CD4-positive, alpha-beta T cell treated with Interleukin-6 for 4 hours (primary cell): ENCODE results near the gene APEX1.
"Not testable (repeated sequence)": the region's sequence is repeated elsewhere in the genome, so short reads cannot be mapped to it uniquely, and the experiment has no call there.

ENCODE experiments used
- DNase-seq: peaks from one replicate; pipeline ENCODE4 v3.0.0-alpha.2; 2020; ENCODE audit warnings: mixed read lengths

The APEX1 gene

DNA sequence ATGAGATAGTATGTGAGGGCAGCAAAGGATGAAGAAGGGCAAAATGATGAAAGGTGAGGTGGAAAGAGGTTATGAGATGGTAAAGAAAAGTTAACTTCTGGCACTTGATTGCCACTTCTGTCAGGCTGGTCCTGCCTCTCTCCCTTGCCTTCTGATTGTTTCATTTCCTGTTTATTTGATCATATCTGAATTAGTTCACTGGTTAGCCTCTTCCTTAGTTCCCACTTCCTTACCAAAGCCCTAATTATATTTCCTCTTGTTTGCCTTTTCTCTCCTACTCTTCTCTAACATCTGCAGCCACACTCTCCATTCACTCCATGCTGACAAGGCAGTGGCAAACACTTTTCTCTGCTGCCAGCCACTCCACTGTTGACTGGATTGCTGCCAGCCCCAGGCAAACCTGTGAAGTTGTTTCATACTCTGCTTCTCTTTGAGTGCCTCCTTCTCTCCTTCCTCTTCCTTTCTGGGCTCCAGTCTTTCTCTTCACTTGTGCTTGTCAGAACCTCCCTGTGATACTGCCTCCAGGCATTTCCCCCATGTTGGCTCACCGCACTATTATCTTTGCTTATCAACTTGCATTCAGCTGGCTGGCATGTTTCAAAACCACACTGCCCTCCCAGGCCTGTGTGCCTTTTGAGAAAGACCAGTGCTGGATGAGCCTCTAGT is 22.3 kb downstream of the APEX1 start:
- peak; percentile 61 for DNase-seq

DNA sequence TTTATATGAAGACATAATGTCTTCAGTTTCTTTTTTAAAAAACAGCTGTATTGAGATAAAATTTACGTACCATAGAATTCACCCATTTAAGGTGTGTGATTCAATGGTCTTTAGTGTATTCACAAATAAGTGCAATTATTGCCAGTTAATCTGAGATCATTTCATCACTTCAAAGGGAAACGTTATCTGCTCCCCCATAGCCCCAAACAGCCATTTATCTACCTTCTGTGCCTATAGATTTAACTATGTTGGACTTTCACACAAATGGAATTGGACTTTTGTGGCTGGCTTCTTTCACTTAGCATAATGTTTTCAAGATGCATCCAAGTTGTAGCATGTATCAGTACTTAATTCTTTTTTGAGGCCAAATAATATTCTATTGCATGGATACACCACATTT is 23.9 kb downstream of the APEX1 start:
- no peak for DNase-seq

DNA sequence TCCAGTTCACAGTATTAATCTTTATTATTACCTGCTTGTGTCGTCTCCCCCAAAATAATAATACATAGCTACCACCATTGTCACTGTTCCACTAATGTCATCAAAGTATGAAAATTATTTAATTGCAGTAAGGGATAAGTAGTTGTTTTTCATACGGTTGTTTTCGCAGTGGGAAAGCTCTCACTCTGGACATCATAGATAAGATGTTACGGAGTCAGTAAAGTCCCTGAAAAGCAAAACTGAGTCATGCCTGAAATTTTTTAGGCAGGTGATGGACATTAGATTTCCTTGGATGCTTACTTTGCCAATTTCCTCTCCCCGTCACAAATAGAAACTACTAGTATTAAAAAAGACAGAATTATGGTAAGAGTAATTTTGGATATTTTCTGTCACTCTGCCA is 27.4 kb downstream of the APEX1 start:
- DNase-seq: no peak

DNA sequence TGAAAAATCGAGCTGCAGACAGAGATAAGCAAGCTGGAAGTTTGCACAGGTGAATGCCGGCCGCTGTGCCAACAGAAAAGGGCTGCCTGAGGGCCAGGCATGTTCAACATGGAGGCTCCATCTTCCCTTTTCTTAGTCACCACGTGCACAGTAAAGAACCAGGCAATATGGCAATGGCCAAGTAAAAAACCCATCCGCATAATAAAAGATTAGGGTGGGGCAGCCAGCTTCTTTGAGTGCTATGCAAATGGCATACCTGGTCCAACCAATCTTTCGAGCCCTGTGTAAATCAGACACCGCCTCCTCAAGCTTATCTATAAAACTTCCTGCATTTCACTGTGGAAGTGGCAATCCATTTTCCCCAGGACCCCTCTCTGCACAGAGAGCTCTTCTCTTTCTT is 30.9 kb downstream of the APEX1 start:
- no peak for DNase-seq

DNA sequence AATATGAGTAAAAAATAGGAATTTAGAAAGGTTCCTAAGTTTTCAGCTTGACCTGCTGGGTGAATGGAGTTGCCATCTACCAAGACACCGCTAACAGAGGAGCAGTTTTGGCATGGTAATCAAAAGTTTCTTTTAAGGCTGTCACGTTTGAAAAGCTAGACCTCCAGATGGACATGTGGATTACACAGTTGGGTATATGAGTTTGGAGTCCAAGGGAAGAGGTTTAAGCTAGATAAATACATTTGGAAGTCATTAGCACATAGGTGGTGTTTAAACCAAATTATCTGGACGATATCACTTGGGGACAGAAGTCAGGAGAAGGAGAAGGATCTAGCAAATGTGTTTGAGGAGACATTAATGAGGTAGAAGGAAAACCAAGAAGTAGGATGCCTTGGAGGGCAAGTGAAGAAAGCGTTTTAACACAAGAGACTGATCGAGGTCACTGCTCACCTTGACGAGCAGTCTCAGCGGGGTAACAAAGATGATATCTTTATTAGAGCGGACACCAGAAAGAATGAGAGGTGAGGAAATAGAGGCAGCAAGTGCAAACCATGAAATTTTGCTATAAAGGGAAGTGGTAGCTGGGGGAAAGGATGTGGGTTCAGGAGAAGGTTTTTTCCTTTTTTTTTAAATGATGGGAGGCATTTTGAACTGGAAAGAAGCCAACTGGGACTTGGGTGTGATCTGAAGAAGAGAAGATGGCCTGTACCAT is 31.8 kb downstream of the APEX1 start:
- DNase-seq: no peak

DNA sequence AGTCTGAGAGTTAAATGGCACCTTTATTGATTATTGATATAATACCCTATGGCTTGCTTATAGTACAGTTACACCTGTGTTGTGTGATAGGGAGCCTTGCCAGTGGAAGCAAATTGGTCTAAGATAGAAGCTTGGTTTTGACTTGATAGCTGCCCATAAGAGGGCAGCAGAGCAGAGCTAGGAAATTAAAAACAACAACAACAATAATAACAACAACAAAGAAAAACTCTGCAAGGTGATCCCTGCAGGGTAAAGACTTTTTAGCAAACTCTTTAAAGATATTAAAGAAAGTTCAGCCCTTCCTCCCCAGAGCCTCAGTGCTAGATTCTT is 32.3 kb downstream of the APEX1 start:
- DNase-seq: no peak

DNA sequence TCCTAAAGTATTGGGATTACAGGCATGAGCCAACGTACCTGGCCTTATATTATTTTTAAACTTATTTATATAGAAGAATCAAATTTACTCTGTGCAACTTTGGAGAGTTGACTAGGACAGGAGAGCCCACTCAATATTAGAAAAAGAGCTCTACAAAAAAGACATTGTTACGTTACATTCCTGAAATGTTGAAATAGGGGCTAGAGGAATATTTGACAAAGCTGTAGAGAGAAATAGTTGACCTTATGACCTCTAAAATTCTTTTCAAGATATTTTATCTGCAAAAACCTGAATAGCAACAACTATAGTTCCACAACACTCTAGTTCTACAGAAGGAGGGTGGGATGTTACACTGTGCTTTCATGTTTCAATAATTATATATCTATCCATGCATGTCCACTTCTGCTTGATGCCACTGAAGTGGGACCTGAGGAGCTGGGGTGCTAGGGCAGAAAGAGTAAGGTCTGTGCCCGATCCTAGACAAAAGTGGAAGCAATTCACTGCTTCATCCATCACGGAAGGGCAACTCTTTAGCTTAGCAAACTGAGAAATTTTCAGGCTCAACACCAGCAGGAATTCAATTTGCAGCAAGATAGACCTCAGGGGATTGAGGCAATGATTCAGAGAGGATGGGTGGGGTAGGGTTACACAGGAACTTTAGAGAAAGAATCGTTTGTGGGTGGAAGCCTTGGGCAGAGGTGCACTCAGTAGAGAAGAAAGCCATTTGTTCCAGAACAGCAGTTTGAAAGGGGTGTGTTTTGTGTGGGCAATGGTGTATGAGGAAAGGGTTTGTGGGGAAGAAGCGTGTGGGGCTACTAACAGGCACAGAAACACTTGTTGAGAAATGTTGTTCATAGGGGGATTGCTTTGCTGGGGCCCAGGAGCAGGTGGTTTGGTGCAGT is 34.3 kb downstream of the APEX1 start:
- peak; percentile 47 for DNase-seq

DNA sequence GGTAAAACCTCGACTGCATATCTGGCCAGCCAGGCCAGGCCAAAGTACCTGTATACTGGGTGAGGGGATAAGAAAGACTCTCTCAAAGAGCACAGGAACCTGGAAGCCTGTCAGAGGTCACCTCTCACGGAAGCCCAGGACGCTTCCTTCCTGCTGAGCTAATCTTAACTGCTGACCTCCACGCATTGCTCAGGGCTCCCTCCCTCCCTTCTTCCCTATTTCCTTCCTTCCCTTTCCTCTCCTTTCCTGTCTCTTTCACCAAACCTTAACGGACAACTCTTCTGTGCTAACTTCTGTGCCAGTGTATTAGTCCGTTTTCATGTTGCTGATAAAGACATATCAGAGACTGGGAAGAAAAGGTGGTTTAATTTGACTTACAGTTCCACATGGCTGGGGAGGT is 35.5 kb downstream of the APEX1 start:
- no peak for DNase-seq

DNA sequence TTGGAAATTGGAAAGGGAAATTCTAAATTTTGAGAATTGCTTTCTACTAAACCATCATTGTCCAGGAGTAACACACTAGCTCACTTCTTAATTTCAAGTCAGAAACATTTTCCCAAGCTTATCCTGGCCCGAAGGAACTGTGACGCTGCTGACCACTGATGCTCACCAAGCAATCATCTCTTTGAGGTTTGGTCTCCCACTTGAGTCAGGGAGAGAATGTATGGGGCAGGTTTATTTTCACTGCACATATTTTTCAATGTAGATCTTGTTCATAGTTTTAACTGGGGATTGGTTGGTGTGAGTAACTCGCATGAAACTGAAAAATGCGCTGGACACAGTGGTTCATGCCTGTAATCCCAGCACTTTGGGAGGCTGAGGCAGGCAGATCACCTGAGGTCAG is 37.5 kb downstream of the APEX1 start:
- no peak for DNase-seq

DNA sequence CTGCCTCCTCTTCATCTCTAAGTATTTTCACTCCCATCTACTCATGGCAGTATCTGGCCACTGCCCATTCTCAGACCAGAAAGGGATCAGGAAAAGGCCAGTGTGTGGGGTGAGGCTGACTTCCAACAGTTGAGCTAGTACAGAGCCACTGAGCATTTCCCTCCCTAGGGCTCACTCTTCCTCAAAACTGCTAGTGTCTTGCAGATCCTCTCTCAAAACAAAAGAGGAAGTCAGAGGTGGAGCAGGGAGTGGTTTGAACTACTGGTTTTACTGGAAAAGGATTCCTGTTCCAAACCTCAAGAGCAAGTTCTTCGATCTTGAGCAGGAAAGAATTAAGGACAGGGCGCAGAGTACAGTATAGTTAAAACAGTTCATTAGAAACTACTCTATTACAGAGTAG is 38.6 kb downstream of the APEX1 start:
- no peak for DNase-seq

DNA sequence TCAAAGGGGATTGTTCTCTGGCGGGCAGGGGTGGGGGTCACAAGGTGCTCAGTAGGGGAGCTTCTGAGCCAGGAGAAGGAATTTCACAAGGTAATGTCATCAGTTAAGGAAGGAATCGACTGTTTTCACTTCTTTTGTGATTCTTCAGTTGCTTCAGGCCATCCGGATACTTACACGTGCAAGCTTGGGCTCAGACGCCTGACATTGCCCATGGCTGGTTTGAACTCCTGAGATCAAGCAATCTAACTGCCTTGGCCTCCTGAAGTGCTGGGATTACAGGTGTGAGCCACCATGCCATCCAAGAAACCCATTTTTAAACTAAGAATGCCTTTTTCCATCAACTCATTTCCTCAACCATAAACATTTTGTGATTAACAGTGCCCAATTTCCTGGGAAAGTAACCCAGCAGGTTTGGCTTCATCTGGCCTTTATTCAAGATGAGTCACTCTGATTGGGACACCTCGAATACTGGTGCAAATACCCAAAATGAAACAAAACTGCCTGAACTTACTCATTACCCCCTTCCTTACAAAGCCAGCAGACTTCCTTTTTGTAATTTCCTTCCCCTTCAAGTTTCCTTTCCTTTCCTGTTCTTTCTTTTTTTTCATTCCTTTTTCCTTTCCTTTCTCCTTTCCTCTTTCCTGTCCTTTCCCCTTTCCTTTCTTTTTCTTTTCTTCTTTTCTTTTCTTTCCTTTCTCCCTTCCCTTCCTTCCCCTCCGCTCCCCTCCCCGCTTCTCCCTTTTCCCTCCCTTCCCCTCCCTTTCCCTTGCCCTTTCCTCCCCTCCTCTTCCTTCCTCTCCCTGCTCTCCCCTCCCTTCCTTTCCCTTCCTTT is 40.1 kb downstream of the APEX1 start:
- no peak for DNase-seq

DNA sequence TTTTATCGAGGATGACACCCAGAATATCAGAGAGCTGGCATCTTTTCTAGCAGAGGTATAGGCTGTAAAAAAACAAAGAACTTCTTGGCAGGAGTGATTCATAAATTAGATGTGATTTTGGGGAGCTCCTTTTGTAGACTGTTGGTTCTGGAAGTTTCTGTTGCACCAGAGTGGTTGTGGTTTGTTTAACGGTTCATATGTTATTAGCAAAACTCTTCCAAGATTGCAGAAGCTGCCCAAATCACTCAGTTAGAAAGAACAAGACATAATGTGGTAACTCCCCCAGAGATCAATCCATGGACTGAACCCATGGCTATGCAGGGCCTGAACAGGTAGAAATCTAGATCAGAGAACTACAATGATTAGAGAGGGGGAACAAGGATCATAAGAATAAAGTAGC is 43.6 kb downstream of the APEX1 start:
- DNase-seq: no peak

DNA sequence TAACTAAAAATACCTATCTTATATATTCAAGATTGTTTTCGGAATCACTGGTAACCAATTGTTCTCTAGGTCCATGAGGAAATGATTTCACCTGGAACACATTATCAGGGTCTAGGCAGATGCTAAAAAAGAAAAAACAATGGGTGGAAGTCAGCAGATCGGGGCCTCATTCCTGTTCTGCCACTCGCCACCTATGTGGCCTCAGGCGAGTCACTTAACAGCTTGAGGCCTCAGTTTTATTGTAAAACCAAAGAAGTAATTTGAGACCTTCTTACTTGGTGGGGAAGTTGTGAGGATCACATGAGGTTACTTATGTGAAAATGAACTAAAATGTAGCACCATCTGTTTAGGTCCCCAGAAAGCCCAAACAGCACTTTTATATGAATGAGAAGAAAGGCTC is 44.1 kb downstream of the APEX1 start:
- DNase-seq: no peak

DNA sequence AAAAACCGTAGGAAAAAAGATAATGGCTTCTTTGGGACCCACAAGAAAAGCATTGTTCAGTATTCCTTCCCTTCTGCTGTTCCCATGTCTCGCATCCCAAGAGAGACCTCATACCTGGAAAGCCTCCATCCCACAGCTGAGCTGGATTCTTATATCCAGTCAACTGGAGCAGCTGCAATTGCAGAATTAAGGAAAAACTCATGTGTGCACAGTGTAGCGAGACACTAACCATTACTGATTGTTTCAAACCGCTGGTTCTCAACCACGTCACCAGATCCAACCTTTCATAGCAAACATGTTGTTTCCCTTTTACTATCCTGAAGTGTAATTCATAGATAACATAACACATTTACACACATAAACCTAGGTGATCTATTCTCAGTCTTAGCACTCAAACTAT is 44.9 kb downstream of the APEX1 start:
- DNase-seq: no peak

DNA sequence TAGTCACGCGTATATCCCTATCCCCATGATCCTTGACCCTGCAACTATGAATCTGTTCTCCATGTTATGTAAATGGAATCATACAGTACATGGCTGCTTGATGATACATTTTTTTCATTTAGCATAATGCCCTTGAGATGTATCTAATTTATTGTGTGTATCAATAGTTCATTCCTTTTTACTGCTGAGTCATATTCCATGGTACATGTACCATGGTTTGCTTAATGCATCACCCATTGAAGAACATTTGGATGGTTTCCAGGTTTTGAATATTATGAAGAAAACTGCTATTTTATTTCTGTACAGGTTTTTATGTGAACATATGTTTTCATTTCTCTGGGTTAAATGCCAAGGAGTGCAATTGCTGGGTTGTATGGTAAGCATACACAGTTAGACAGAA is 46.3 kb downstream of the APEX1 start:
- DNase-seq: no peak

DNA sequence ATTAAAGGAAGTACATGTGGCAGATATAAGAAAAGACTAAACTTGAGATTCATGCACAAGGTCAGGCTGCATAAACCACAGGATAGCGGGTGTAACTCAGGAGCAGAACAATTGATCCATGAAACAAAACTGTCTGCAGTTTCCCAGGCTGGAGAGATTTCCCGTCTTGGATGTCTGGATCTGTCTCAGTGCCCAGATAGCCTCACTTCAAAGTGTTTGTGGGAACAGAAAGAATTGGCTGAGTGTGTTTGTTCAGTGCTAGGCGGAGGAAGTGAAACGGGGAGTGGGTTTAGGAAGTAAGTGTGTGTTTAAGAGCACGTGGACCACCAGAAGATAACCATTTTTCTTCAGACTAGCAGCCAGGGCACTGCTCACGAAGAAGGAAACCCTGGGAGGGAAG is 48.9 kb downstream of the APEX1 start:
- DNase-seq: no peak

DNA sequence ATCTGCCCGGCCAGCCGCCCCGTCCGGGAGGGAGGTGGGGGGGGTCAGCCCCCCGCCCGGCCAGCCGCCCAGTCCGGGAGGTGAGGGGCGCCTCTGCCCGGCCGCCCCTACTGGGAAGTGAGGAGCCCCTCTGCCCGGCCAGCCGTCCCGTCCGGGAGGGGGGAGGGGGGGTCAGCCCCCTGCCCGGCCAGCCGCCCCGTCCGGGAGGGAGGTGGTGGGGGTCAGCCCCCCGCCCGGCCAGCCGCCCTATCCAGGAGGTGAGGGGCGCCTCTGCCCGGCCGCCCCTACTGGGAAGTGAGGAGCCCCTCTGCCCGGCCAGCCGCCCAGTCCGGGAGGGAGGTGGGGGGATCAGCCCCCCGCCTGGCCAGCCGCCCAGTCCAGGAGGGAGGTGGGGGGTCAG is 51.2 kb downstream of the APEX1 start:
- DNase-seq: not testable (repeated sequence)

DNA sequence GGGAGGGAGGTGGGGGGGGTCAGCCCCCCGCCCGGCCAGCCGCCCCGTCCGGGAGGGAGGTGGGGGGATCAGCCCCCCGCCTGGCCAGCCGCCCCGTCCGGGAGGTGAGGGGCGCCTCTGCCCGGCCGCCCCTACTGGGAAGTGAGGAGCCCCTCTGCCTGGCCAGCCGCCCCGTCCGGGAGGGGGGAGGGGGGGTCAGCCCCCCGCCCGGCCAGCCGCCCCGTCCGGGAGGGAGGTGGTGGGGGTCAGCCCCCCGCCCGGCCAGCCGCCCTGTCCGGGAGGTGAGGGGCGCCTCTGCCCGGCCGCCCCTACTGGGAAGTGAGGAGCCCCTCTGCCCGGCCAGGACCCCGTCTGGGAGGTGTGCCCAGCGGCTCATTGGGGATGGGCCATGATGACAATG is 51.7 kb downstream of the APEX1 start:
- DNase-seq: not testable (repeated sequence)
